ENCODE data around the gene GPC6.

GRCh38 chr13:93260591-93260990, 34.0 kb downstream of the GPC6 start:
- TF ChIP-seq CTCF (IDR thresholded peaks at IDR 0.05; ENCODE audit: insufficient read depth, low read length), result no peak
- TF ChIP-seq POLR2AphosphoS5 (IDR thresholded peaks at IDR 0.05; ENCODE audit: low read depth), result no peak
- TF ChIP-seq, protein P1, sequence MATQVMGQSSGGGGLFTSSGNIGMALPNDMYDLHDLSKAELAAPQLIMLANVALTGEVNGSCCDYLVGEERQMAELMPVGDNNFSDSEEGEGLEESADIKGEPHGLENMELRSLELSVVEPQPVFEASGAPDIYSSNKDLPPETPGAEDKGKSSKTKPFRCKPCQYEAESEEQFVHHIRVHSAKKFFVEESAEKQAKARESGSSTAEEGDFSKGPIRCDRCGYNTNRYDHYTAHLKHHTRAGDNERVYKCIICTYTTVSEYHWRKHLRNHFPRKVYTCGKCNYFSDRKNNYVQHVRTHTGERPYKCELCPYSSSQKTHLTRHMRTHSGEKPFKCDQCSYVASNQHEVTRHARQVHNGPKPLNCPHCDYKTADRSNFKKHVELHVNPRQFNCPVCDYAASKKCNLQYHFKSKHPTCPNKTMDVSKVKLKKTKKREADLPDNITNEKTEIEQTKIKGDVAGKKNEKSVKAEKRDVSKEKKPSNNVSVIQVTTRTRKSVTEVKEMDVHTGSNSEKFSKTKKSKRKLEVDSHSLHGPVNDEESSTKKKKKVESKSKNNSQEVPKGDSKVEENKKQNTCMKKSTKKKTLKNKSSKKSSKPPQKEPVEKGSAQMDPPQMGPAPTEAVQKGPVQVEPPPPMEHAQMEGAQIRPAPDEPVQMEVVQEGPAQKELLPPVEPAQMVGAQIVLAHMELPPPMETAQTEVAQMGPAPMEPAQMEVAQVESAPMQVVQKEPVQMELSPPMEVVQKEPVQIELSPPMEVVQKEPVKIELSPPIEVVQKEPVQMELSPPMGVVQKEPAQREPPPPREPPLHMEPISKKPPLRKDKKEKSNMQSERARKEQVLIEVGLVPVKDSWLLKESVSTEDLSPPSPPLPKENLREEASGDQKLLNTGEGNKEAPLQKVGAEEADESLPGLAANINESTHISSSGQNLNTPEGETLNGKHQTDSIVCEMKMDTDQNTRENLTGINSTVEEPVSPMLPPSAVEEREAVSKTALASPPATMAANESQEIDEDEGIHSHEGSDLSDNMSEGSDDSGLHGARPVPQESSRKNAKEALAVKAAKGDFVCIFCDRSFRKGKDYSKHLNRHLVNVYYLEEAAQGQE (IDR thresholded peaks at IDR 0.05; ENCODE audit: insufficient replicate concordance, low read depth), result no peak
- no peak for TF ChIP-seq GABPA (IDR thresholded peaks at IDR 0.05; ENCODE audit: low read depth)
- no peak for TF ChIP-seq SPI1 (IDR thresholded peaks at IDR 0.05; ENCODE audit: borderline replicate concordance, low read depth)

Data from HL-60 (cell line).